GM13976 (cell line): ENCODE measurements around the gene SP9.

Source experiments
- DNase-seq: peaks from one replicate; pipeline ENCODE4 v3.0.0; 2012; ENCODE audit warnings: low spot score
- CTCF ChIP-seq: IDR thresholded peaks from 2 replicates; pipeline ENCODE4 v1.5.1; 2012; ENCODE audit warnings: borderline replicate concordance, mild to moderate bottlenecking; ENCODE audit not compliant: insufficient read depth; ENCODE audit errors: extremely low read depth, missing control alignments, control extremely low read depth
- in situ Hi-C: fragments of 300-500 bp; cut with MboI; formaldehyde crosslinking; loops from one replicate; pipeline ENCODE4 v1.12.0; 2022; ENCODE audit warnings: low sequenced_read_pairs, mixed read lengths, inconsistent platforms; ENCODE audit not compliant: unreplicated experiment

The SP9 gene

GRCh38 chr2:174328114-174328960, 6.4 kb upstream of the SP9 start:
- no peak for TF ChIP-seq CTCF
- in situ Hi-C loops: no loop called here
- DNase-seq: no peak

- DNase-seq: no peak
- TF ChIP-seq CTCF: no peak
- in situ Hi-C loops: no loop called here
Observed at GRCh38 chr2:174328961-174329715, 5.6 kb upstream of the SP9 start.

- no peak for TF ChIP-seq CTCF
- DNase-seq: no peak
- in situ Hi-C loops: no loop called here
Observed at GRCh38 chr2:174330945-174331594, 3.7 kb upstream of the SP9 start.

GRCh38 chr2:174331595-174332216, 3.0 kb upstream of the SP9 start:
- TF ChIP-seq CTCF: no peak
- in situ Hi-C loops: no loop called here
- DNase-seq: no peak

GRCh38 chr2:174332217-174332963, 2.4 kb upstream of the SP9 start:
- DNase-seq: no peak
- in situ Hi-C loops: no loop called here
- TF ChIP-seq CTCF: peak; percentile 2
